PC-3 (cell line): ENCODE results near the gene MBNL3. TPM values are rescaled to one million over a fixed set of nuclear protein-coding genes. Genes with fewer than 3 reads are reported as not detected.

Experiments used
- ATAC-seq: fragments of 200-7000 bp; cut with Tn5 transposase; 2 replicates; pipeline ENCODE4 v1.9.1; 2020; ENCODE audit warnings: mild to moderate bottlenecking, moderate library complexity
- BruUV-seq: library from RNA; stranded (reverse); fragments of 400-500 nt; replicated peaks from 2 replicates; lab custom pipeline; 2021; lab: Mats Ljungman, UMichigan
- CTCF ChIA-PET: fragments of 300-600 bp; sonication (Branson Sonifier 250); formaldehyde crosslinking; loops from one replicate; lab custom pipeline; 2022; ENCODE audit warnings: antibody characterized with exemption; lab: Charles Lee
- POLR2A ChIA-PET: fragments of 300-600 bp; sonication (Branson Sonifier 250); formaldehyde crosslinking; loops from one replicate; lab custom pipeline; 2022; ENCODE audit warnings: antibody characterized with exemption; ENCODE audit not compliant: unreplicated experiment; lab: Charles Lee
- DNase-seq: peaks from one replicate; pipeline ENCODE4 v3.0.0-alpha.2; 2015
- H2AFZ ChIP-seq: fragments of 300-600 bp; sonication (generic); 2 replicates; pipeline ENCODE4 v1.6.0; 2016; ENCODE audit warnings: antibody characterized with exemption, low read length
- H3F3A ChIP-seq: fragments of 300-600 bp; sonication (generic); one replicate; pipeline ENCODE4 v1.6.0; 2017; ENCODE audit warnings: antibody characterized with exemption, low read length, control low read depth, mild to moderate bottlenecking; ENCODE audit not compliant: unreplicated experiment
- H3K27ac ChIP-seq: fragments of 300-600 bp; sonication (generic); 2 replicates; pipeline ENCODE4 v1.5.1; 2016; ENCODE audit warnings: mild to moderate bottlenecking, low read length
- H3K27me3 ChIP-seq: fragments of 300-600 bp; sonication (generic); 2 replicates; pipeline ENCODE4 v1.6.1; 2016; ENCODE audit warnings: low read length, mixed read lengths
- H3K36me3 ChIP-seq: fragments of 300-600 bp; sonication (generic); 2 replicates; pipeline ENCODE4 v1.6.1; 2016; ENCODE audit warnings: low read depth, mixed run types, low read length, mixed read lengths
- H3K4me1 ChIP-seq: fragments of 300-600 bp; sonication (generic); 2 replicates; pipeline ENCODE4 v1.5.1; 2016; ENCODE audit warnings: low read length; ENCODE audit not compliant: insufficient read depth
- H3K4me2 ChIP-seq: fragments of 300-600 bp; sonication (generic); 2 replicates; pipeline ENCODE4 v1.6.0; 2016; ENCODE audit warnings: low read length
- H3K4me3 ChIP-seq: fragments of 300-600 bp; sonication (generic); 2 replicates; pipeline ENCODE4 v1.5.1; 2016; ENCODE audit warnings: mild to moderate bottlenecking, low read length, mixed read lengths
- H3K79me2 ChIP-seq: fragments of 300-600 bp; sonication (generic); 2 replicates; pipeline ENCODE4 v1.6.1; 2017; ENCODE audit warnings: low read length, mixed read lengths
- H3K9ac ChIP-seq: fragments of 300-600 bp; sonication (generic); 2 replicates; pipeline ENCODE4 v1.6.0; 2016; ENCODE audit warnings: mild to moderate bottlenecking, low read length
- H3K9me2 ChIP-seq: fragments of 300-600 bp; sonication (generic); replicated peaks from 2 replicates; pipeline ENCODE4 v1.6.1; 2016; ENCODE audit warnings: mixed run types, low read length, mixed read lengths
- H3K9me3 ChIP-seq: fragments of 300-600 bp; sonication (generic); 2 replicates; pipeline ENCODE4 v1.6.1; 2016; ENCODE audit warnings: low read length, mixed read lengths
- H4K20me1 ChIP-seq: fragments of 300-600 bp; sonication (generic); 2 replicates; pipeline ENCODE4 v1.6.1; 2016; ENCODE audit warnings: low read length, mixed read lengths
- EZH2 ChIP-seq: fragments of 300-600 bp; sonication (generic); IDR thresholded peaks from one replicate; pipeline ENCODE4 v1.6.1; 2017; ENCODE audit warnings: antibody characterized with exemption, mild to moderate bottlenecking, low read length; ENCODE audit not compliant: unreplicated experiment
- EZH2phosphoT487 ChIP-seq: fragments of 300-600 bp; sonication (generic); IDR thresholded peaks from 2 replicates; pipeline ENCODE4 v1.6.1; 2018; ENCODE audit warnings: mild to moderate bottlenecking, antibody characterized with exemption, low read length, borderline replicate concordance
- intact Hi-C: fragments of 100-400 bp; cut with micrococcal nuclease; formaldehyde crosslinking; loops from 2 replicates; pipeline ENCODE4 v1.9.0; 2023
- total RNA-seq: library from RNA; depleted of rRNA; stranded (reverse); fragments of >200 nt; gene quantifications from 2 replicates; pipeline ENCODE4 v1.2.3, GENCODE V29; 2014
- TF ChIP-seq, protein P1 (sequence below): fragments of 300-600 bp; sonication (generic); conservative IDR thresholded peaks from 2 replicates; pipeline ENCODE4 v1.5.1; 2017; ENCODE audit warnings: antibody characterized with exemption, low read depth, mild to moderate bottlenecking, low read length

The MBNL3 gene
- total RNA-seq, 1 experiment from 2014 or later = 4.4 TPM

DNA sequence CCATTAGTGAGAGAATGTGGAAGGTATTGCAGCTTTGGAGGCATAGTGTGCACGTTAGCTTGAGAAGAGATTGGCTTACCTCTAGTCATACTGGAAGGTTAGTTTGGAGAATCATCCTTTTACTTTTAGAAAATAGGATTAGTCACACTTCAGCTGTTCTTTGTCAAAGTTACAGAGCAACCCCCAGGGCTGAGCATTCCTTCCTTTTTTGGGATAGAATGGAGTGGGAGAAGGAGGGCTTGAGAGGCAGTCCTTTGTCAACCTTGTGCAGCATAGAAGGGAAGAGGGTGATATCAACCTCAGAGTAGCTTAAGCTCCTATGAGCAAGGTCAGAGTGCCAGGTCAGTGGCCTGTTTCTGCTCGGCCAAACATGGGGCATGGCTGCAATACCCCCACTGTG lies 8.6 kb upstream of the MBNL3 start:
- Histone ChIP-seq H3K4me3 (no peak overlapping the region), H4K20me1 (no peaks in the 10 kb centered on the region), H3K27ac (no peak overlapping the region), H3K9me2 (no peaks in the 10 kb centered on the region), H2AFZ (no peak overlapping the region), H3K27me3 (no peaks in the 10 kb centered on the region), H3K9ac (no peak overlapping the region), H3K36me3 (no peaks in the 10 kb centered on the region), H3F3A (no peaks in the 10 kb centered on the region), H3K79me2 (no peaks in the 10 kb centered on the region), H3K4me2 (no peak overlapping the region), H3K4me1 (no peaks in the 10 kb centered on the region), H3K9me3 (no peaks in the 10 kb centered on the region)
- no TSS peak for BruUV-seq
- DNase-seq (no peak), ATAC-seq (no peak)
- CTCF ChIA-PET = no interaction called here
- POLR2A ChIA-PET = no interaction called here
- intact Hi-C loops = no loop called here
- TF ChIP-seq, protein P1, sequence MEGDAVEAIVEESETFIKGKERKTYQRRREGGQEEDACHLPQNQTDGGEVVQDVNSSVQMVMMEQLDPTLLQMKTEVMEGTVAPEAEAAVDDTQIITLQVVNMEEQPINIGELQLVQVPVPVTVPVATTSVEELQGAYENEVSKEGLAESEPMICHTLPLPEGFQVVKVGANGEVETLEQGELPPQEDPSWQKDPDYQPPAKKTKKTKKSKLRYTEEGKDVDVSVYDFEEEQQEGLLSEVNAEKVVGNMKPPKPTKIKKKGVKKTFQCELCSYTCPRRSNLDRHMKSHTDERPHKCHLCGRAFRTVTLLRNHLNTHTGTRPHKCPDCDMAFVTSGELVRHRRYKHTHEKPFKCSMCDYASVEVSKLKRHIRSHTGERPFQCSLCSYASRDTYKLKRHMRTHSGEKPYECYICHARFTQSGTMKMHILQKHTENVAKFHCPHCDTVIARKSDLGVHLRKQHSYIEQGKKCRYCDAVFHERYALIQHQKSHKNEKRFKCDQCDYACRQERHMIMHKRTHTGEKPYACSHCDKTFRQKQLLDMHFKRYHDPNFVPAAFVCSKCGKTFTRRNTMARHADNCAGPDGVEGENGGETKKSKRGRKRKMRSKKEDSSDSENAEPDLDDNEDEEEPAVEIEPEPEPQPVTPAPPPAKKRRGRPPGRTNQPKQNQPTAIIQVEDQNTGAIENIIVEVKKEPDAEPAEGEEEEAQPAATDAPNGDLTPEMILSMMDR = no peak
- no peak for TF ChIP-seq EZH2phosphoT487
- TF ChIP-seq EZH2 = no peak

DNA sequence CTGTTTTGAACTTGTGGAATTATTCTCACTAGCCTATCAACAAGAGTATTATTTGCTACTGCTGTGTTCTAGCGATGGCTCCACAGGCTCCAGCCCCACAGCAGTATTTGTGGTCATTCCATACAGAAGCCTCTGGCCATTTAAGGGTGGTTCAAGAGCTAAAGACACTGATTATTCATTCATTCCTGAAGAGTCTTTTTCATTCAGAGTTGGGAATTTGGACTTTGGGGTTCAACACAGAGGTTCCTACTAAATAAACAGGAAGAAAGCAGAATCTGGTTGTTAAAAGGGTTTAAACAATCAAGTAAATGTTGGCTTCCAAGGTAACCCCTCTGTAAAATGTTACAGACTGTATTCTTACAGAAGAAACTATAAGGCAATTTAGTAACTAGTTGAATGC lies 4.3 kb upstream of the MBNL3 start:
- DNase-seq = no peak
- Histone ChIP-seq H2AFZ (no peak overlapping the region), H4K20me1 (no peaks in the 10 kb centered on the region), H3K4me1 (peaks cover 12% of the 10 kb centered on the region), H3K4me2 (no peak overlapping the region), H3K9me2 (no peaks in the 10 kb centered on the region), H3K36me3 (no peaks in the 10 kb centered on the region), H3F3A (no peaks in the 10 kb centered on the region), H3K9ac (no peak overlapping the region), H3K4me3 (no peak overlapping the region), H3K79me2 (no peaks in the 10 kb centered on the region; the same call in 1 of the 2 replicates), H3K27ac (no peak overlapping the region), H3K9me3 (no peaks in the 10 kb centered on the region), H3K27me3 (no peaks in the 10 kb centered on the region)
- no TSS peak for BruUV-seq
- POLR2A ChIA-PET = no interaction called here
- ATAC-seq = no peak
- TF ChIP-seq EZH2 (no peak), EZH2phosphoT487 (no peak)
- CTCF ChIA-PET = no interaction called here
- intact Hi-C loops = no loop called here

DNA sequence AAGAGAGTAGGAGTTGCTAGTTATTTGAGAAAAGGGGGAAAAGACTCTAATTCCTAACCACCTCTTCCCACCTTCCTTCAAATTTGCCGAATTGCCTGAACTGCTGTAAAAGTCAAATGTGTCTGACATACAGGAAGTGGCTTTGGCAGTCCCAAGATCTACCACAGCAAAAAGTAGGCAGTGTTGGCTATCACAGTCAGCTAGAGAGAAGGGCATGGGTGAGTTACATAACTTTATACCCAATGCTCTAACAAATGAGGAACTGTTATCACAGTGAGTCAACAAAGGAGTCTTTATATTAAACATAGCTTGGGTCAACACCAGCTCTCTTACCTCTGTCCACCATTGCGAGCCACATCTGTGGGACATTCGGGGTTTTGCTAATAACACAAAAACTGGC lies 2.4 kb upstream of the MBNL3 start:
- Histone ChIP-seq H3K9me2 (no peaks in the 10 kb centered on the region), H3K4me3 (peak overlapping the region; percentile 88), H3K4me1 (peaks cover 12% of the 10 kb centered on the region), H3K9ac (no peak overlapping the region), H3K79me2 (no peaks in the 10 kb centered on the region; the same call in 1 of the 2 replicates), H3F3A (no peaks in the 10 kb centered on the region), H3K27ac (no peak overlapping the region), H4K20me1 (no peaks in the 10 kb centered on the region), H3K27me3 (no peaks in the 10 kb centered on the region), H3K9me3 (no peaks in the 10 kb centered on the region), H3K4me2 (peak overlapping the region; percentile 87), H3K36me3 (no peaks in the 10 kb centered on the region), H2AFZ (peak overlapping the region; percentile 96; the same call in 1 of the 2 replicates)
- CTCF ChIA-PET = interaction anchor here (0.6 to 1.0 kb wide), 2 partner anchors 102 to 115 kb away, joined by 3 to 4 read pairs; no protein-coding TSS in a partner anchor
- TF ChIP-seq, protein P1 = 0 out of 2 replicates have a peak, but pooled peaks have one; percentile 16
- TF ChIP-seq EZH2phosphoT487 = no peak
- BruUV-seq = no TSS peak
- intact Hi-C loops = loop anchor here (1.0 kb wide), 2 partner anchors 102 to 122 kb away; no protein-coding TSS in a partner anchor
- POLR2A ChIA-PET = no interaction called here
- ATAC-seq (peak; percentile 60), DNase-seq (peak; percentile 79)
